ENCODE data around the gene PIK3AP1.
A peak's percentile ranks its signal among the peaks of the same experiment; 100 is the strongest.
"Not testable (repeated sequence)": the region's sequence is repeated elsewhere in the genome, so short reads cannot be mapped to it uniquely, and the experiment has no call there.

The PIK3AP1 gene

GRCh38 chr10:96690755-96691730 is 29.3 kb downstream of the PIK3AP1 start:
- peaks cover 39% of the 10 kb centered on the region for H3K4me1 Mint-ChIP-seq
- no peak overlapping the region for H3K27ac Mint-ChIP-seq (ENCODE audit: low read depth)
- H3K36me3 Mint-ChIP-seq (ENCODE audit: insufficient read depth), result peaks cover 2% of the 10 kb centered on the region
- H3K4me3 Mint-ChIP-seq, result no peak overlapping the region
- H3K9me3 Mint-ChIP-seq, result no peaks in the 10 kb centered on the region
- no peak for DNase-seq (ENCODE audit: low spot score in 2 of 2)
- H3K27me3 Mint-ChIP-seq, result no peaks in the 10 kb centered on the region
- ATAC-seq (replicated peaks; ENCODE audit: extremely low read depth, poor library complexity, severe bottlenecking), result no peak

GRCh38 chr10:96688789-96689188 is 31.5 kb downstream of the PIK3AP1 start:
- Mint-ChIP-seq H3K4me3 (no peak overlapping the region), H3K4me1 (peaks cover 23% of the 10 kb centered on the region), H3K9me3 (no peaks in the 10 kb centered on the region), H3K36me3 (ENCODE audit: insufficient read depth) (peaks cover 2% of the 10 kb centered on the region), H3K27ac (ENCODE audit: low read depth) (no peak overlapping the region), H3K27me3 (no peaks in the 10 kb centered on the region)
- DNase-seq (ENCODE audit: low spot score in 2 of 2) (no peak), ATAC-seq (replicated peaks; ENCODE audit: extremely low read depth, poor library complexity, severe bottlenecking) (no peak)

GRCh38 chr10:96687317-96688012 is 32.8 kb downstream of the PIK3AP1 start:
- H3K27me3 Mint-ChIP-seq, result no peaks in the 10 kb centered on the region
- DNase-seq (ENCODE audit: low spot score in 2 of 2) (no peak), ATAC-seq (replicated peaks; ENCODE audit: extremely low read depth, poor library complexity, severe bottlenecking) (no peak)
- H3K4me1 Mint-ChIP-seq, result peaks cover 23% of the 10 kb centered on the region
- no peaks in the 10 kb centered on the region for H3K9me3 Mint-ChIP-seq
- H3K27ac Mint-ChIP-seq (ENCODE audit: low read depth), result no peak overlapping the region
- peaks cover 2% of the 10 kb centered on the region for H3K36me3 Mint-ChIP-seq (ENCODE audit: insufficient read depth)
- H3K4me3 Mint-ChIP-seq, result no peak overlapping the region

GRCh38 chr10:96686514-96686913 is 33.8 kb downstream of the PIK3AP1 start:
- peaks cover 24% of the 10 kb centered on the region for H3K4me1 Mint-ChIP-seq

GRCh38 chr10:96685306-96685705 is 35.0 kb downstream of the PIK3AP1 start:
- no peak for ATAC-seq (replicated peaks; ENCODE audit: extremely low read depth, poor library complexity, severe bottlenecking)

More at GRCh38 chr10:96686514-96686913, 33.8 kb downstream of the PIK3AP1 start:
- Mint-ChIP-seq H3K27ac (ENCODE audit: low read depth) (no peak overlapping the region), H3K36me3 (ENCODE audit: insufficient read depth) (peaks cover 2% of the 10 kb centered on the region), H3K9me3 (no peaks in the 10 kb centered on the region), H3K4me3 (no peak overlapping the region), H3K27me3 (no peaks in the 10 kb centered on the region)
- ATAC-seq (replicated peaks; ENCODE audit: extremely low read depth, poor library complexity, severe bottlenecking) (no peak), DNase-seq (ENCODE audit: low spot score in 2 of 2) (no peak)

GRCh38 chr10:96684826-96685225 is 35.5 kb downstream of the PIK3AP1 start:
- Mint-ChIP-seq H3K4me1 (peaks cover 23% of the 10 kb centered on the region), H3K4me3 (no peak overlapping the region), H3K9me3 (no peaks in the 10 kb centered on the region), H3K36me3 (ENCODE audit: insufficient read depth) (peaks cover 2% of the 10 kb centered on the region), H3K27me3 (no peaks in the 10 kb centered on the region), H3K27ac (ENCODE audit: low read depth) (peak overlapping the region; percentile 7)
- no peak for DNase-seq (ENCODE audit: low spot score in 2 of 2)
- no peak for ATAC-seq (replicated peaks; ENCODE audit: extremely low read depth, poor library complexity, severe bottlenecking)

More at GRCh38 chr10:96685306-96685705, 35.0 kb downstream of the PIK3AP1 start:
- Mint-ChIP-seq H3K4me1 (peaks cover 25% of the 10 kb centered on the region), H3K9me3 (no peaks in the 10 kb centered on the region), H3K27me3 (no peaks in the 10 kb centered on the region), H3K27ac (ENCODE audit: low read depth) (no peak overlapping the region), H3K4me3 (no peak overlapping the region), H3K36me3 (ENCODE audit: insufficient read depth) (peaks cover 2% of the 10 kb centered on the region)
- DNase-seq (ENCODE audit: low spot score in 2 of 2), result no peak

- DNase-seq (ENCODE audit: low spot score in 2 of 2) (no peak), ATAC-seq (replicated peaks; ENCODE audit: extremely low read depth, poor library complexity, severe bottlenecking) (no peak)
- no peak overlapping the region for H3K4me3 Mint-ChIP-seq
- no peaks in the 10 kb centered on the region for H3K27me3 Mint-ChIP-seq
- H3K4me1 Mint-ChIP-seq, result peaks cover 13% of the 10 kb centered on the region
- H3K9me3 Mint-ChIP-seq, result no peaks in the 10 kb centered on the region
- no peak overlapping the region for H3K27ac Mint-ChIP-seq (ENCODE audit: low read depth)
- no peaks in the 10 kb centered on the region for H3K36me3 Mint-ChIP-seq (ENCODE audit: insufficient read depth)
Observed at GRCh38 chr10:96683710-96684109, 36.6 kb downstream of the PIK3AP1 start.

GRCh38 chr10:96683065-96683464 is 37.2 kb downstream of the PIK3AP1 start:
- ATAC-seq (replicated peaks; ENCODE audit: extremely low read depth, poor library complexity, severe bottlenecking) (no peak), DNase-seq (ENCODE audit: low spot score in 2 of 2) (no peak)
- H3K4me1 Mint-ChIP-seq, result peaks cover 13% of the 10 kb centered on the region
- no peaks in the 10 kb centered on the region for H3K9me3 Mint-ChIP-seq
- H3K27ac Mint-ChIP-seq (ENCODE audit: low read depth), result peak overlapping the region; percentile 14
- H3K36me3 Mint-ChIP-seq (ENCODE audit: insufficient read depth), result no peaks in the 10 kb centered on the region
- no peak overlapping the region for H3K4me3 Mint-ChIP-seq
- no peaks in the 10 kb centered on the region for H3K27me3 Mint-ChIP-seq

- Mint-ChIP-seq H3K4me3 (no peak overlapping the region), H3K36me3 (ENCODE audit: insufficient read depth) (no peaks in the 10 kb centered on the region), H3K4me1 (peaks cover 12% of the 10 kb centered on the region), H3K27ac (ENCODE audit: low read depth) (no peak overlapping the region), H3K27me3 (no peaks in the 10 kb centered on the region), H3K9me3 (no peaks in the 10 kb centered on the region)
- no peak for ATAC-seq (replicated peaks; ENCODE audit: extremely low read depth, poor library complexity, severe bottlenecking)
- no peak for DNase-seq (ENCODE audit: low spot score in 2 of 2)
Observed at GRCh38 chr10:96681524-96681923, 38.8 kb downstream of the PIK3AP1 start.

- H3K4me3 Mint-ChIP-seq; DNase-seq (ENCODE audit: low spot score in 2 of 2); ATAC-seq (replicated peaks; ENCODE audit: extremely low read depth, poor library complexity, severe bottlenecking); H3K36me3 Mint-ChIP-seq (ENCODE audit: insufficient read depth); H3K9me3 Mint-ChIP-seq; H3K27me3 Mint-ChIP-seq; H3K27ac Mint-ChIP-seq (ENCODE audit: low read depth): not testable (repeated sequence)
- H3K4me1 Mint-ChIP-seq, result peaks cover 12% of the 10 kb centered on the region
Observed at GRCh38 chr10:96680463-96680862, 39.9 kb downstream of the PIK3AP1 start.

- Mint-ChIP-seq H3K4me1 (peaks cover 20% of the 10 kb centered on the region), H3K27me3 (no peaks in the 10 kb centered on the region), H3K4me3 (no peak overlapping the region), H3K36me3 (ENCODE audit: insufficient read depth) (peaks cover 5% of the 10 kb centered on the region), H3K9me3 (no peaks in the 10 kb centered on the region), H3K27ac (ENCODE audit: low read depth) (no peak overlapping the region)
- ATAC-seq (replicated peaks; ENCODE audit: extremely low read depth, poor library complexity, severe bottlenecking) (no peak), DNase-seq (ENCODE audit: low spot score in 2 of 2) (no peak)
Observed at GRCh38 chr10:96678725-96679124, 41.6 kb downstream of the PIK3AP1 start.

GRCh38 chr10:96676272-96677112 is 43.8 kb downstream of the PIK3AP1 start:
- H3K27me3 Mint-ChIP-seq, result no peaks in the 10 kb centered on the region
- H3K36me3 Mint-ChIP-seq (ENCODE audit: insufficient read depth), result peaks cover 8% of the 10 kb centered on the region
- no peak overlapping the region for H3K4me3 Mint-ChIP-seq
- DNase-seq (ENCODE audit: low spot score in 2 of 2) (no peak), ATAC-seq (replicated peaks; ENCODE audit: extremely low read depth, poor library complexity, severe bottlenecking) (no peak)
- peaks cover 35% of the 10 kb centered on the region for H3K4me1 Mint-ChIP-seq
- no peaks in the 10 kb centered on the region for H3K9me3 Mint-ChIP-seq
- H3K27ac Mint-ChIP-seq (ENCODE audit: low read depth), result no peak overlapping the region
